Neural crest cell (in vitro differentiated cells): ENCODE data around the gene PJA2. TPM values are rescaled to one million over a fixed set of nuclear protein-coding genes. Genes with fewer than 3 reads are reported as not detected.

ENCODE experiments used
- DNase-seq: peaks from one replicate; pipeline ENCODE4 v3.0.0; 2021; ENCODE audit warnings: low read depth, mixed read lengths, low spot score
- H3K27ac Mint-ChIP-seq: one replicate; pipeline ENCODE4 v1.8.0; 2021; ENCODE audit warnings: mild to moderate bottlenecking, mixed read lengths; ENCODE audit not compliant: unreplicated experiment
- H3K27me3 Mint-ChIP-seq: 2 replicates; pipeline ENCODE4 v1.8.0; 2021; ENCODE audit warnings: low read depth, mild to moderate bottlenecking, mixed read lengths
- H3K36me3 Mint-ChIP-seq: 2 replicates; pipeline ENCODE4 v1.8.0; 2021; ENCODE audit warnings: low read depth, mild to moderate bottlenecking, mixed read lengths
- H3K4me1 Mint-ChIP-seq: 2 replicates; pipeline ENCODE4 v1.8.0; 2021; ENCODE audit warnings: mixed read lengths
- H3K4me3 Mint-ChIP-seq: one replicate; pipeline ENCODE4 v1.8.0; 2021; ENCODE audit warnings: mild to moderate bottlenecking, mixed read lengths
- H3K9me3 Mint-ChIP-seq: 2 replicates; pipeline ENCODE4 v1.8.0; 2021; ENCODE audit warnings: mixed read lengths
- total RNA-seq: library from RNA; stranded (reverse); gene quantifications from 2 replicates; pipeline ENCODE4 v1.2.1, GENCODE V29; 2021
- TF ChIP-seq, protein P1 (sequence below): fragments of 200-600 bp; sonication (generic); conservative IDR thresholded peaks from 2 replicates; pipeline ENCODE4 v1.5.0; 2021; ENCODE audit warnings: antibody characterized with exemption, mild to moderate bottlenecking

Gene PJA2
- total RNA-seq, 1 donor from 2014 or later, result 51.2 TPM

- no peak overlapping the region for H3K4me3 Mint-ChIP-seq
- no peaks in the 10 kb centered on the region for H3K27me3 Mint-ChIP-seq
- TF ChIP-seq, protein P1, sequence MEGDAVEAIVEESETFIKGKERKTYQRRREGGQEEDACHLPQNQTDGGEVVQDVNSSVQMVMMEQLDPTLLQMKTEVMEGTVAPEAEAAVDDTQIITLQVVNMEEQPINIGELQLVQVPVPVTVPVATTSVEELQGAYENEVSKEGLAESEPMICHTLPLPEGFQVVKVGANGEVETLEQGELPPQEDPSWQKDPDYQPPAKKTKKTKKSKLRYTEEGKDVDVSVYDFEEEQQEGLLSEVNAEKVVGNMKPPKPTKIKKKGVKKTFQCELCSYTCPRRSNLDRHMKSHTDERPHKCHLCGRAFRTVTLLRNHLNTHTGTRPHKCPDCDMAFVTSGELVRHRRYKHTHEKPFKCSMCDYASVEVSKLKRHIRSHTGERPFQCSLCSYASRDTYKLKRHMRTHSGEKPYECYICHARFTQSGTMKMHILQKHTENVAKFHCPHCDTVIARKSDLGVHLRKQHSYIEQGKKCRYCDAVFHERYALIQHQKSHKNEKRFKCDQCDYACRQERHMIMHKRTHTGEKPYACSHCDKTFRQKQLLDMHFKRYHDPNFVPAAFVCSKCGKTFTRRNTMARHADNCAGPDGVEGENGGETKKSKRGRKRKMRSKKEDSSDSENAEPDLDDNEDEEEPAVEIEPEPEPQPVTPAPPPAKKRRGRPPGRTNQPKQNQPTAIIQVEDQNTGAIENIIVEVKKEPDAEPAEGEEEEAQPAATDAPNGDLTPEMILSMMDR, result no peak
- H3K9me3 Mint-ChIP-seq, result no peaks in the 10 kb centered on the region
- DNase-seq, result no peak
- peak overlapping the region; percentile 6 for H3K27ac Mint-ChIP-seq
- H3K4me1 Mint-ChIP-seq, result no peaks in the 10 kb centered on the region
- H3K36me3 Mint-ChIP-seq, result peaks cover 12% of the 10 kb centered on the region
Observed at GRCh38 chr5:109316634-109317033, 93.1 kb downstream of the PJA2 start.

DNA sequence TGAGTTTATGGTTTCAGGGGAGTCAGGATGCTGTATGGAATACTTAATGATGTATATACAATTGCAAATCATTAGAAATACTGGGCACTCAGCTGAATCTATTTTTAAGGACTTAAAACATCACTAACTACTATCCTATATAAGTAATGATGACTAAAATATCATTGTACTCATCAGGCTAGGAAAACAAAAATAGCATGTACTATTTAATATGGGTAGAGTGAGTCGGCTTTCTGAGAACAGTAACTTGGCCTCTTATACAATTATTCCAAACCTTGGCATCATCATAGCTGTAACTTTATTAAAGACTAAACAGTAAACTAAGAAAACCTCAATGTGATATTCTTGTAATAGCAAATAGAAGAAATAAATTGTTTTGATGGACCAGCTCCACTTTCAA, 94.5 kb downstream of the PJA2 start:
- no peaks in the 10 kb centered on the region for H3K9me3 Mint-ChIP-seq
- H3K4me1 Mint-ChIP-seq, result no peaks in the 10 kb centered on the region
- DNase-seq, result no peak
- no peak overlapping the region for H3K4me3 Mint-ChIP-seq
- no peaks in the 10 kb centered on the region for H3K27me3 Mint-ChIP-seq
- H3K36me3 Mint-ChIP-seq, result peaks cover 10% of the 10 kb centered on the region
- H3K27ac Mint-ChIP-seq, result no peak overlapping the region
- TF ChIP-seq, protein P1, result no peak

DNA sequence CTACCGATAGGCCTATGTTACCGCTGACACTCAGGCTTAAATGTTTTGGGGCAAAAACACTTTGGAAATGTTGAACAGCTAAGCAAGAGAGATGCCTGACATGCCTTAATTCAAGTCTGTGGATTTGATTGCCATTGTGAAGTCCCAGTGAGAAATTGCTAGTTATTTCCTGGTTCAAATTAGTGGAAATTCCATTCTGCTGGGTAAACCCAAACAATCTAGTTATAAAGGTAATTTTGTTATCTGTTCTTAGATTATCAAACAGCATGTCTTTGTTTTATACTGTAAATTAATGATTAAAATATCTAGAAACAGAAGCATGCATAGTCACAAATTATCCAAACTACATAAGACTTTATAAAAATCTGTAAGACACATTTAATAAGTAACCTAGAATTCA, 96.6 kb downstream of the PJA2 start:
- TF ChIP-seq, protein P1, result no peak
- H3K4me3 Mint-ChIP-seq, result no peak overlapping the region
- DNase-seq, result no peak
- no peaks in the 10 kb centered on the region for H3K9me3 Mint-ChIP-seq
- H3K27me3 Mint-ChIP-seq, result no peaks in the 10 kb centered on the region
- no peaks in the 10 kb centered on the region for H3K4me1 Mint-ChIP-seq
- no peak overlapping the region for H3K27ac Mint-ChIP-seq
- peaks cover 10% of the 10 kb centered on the region for H3K36me3 Mint-ChIP-seq

DNA sequence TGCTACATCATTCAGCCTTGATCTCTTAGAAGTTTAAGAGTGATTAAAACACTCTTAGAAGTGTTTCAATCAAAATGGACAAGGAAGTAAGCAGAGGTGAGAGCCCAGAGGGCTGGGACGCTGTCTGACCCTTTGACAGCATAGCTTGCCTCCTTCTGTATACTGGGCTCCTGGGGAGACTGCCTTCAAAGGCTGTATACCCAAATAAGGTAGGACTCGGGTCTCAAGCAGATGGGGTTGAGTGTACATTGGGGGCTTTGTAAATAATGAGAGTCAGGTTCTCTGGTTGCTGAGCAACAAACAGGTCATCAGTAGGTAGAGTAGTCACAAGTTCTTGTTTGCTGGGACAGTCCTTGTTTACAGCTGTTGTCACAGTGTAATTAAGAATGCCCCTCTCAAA, 97.1 kb downstream of the PJA2 start:
- Mint-ChIP-seq H3K4me3 (no peak overlapping the region), H3K9me3 (no peaks in the 10 kb centered on the region), H3K36me3 (peaks cover 10% of the 10 kb centered on the region), H3K27me3 (no peaks in the 10 kb centered on the region), H3K27ac (no peak overlapping the region), H3K4me1 (no peaks in the 10 kb centered on the region)
- TF ChIP-seq, protein P1, result no peak
- no peak for DNase-seq

- Mint-ChIP-seq H3K4me1 (no peaks in the 10 kb centered on the region), H3K27ac (no peak overlapping the region), H3K4me3 (no peak overlapping the region), H3K36me3 (peaks cover 2% of the 10 kb centered on the region), H3K27me3 (no peaks in the 10 kb centered on the region), H3K9me3 (no peaks in the 10 kb centered on the region)
- TF ChIP-seq, protein P1, result no peak
- no peak for DNase-seq
Observed at GRCh38 chr5:109310315-109310714, 99.5 kb downstream of the PJA2 start.
